PC-9 (cell line): ENCODE results near the gene RUNX1. TPM values are rescaled to one million over a fixed set of nuclear protein-coding genes. Genes with fewer than 3 reads are reported as not detected.

Source experiments
- BruUV-seq: library from RNA; stranded (reverse); fragments of 400-500 nt; replicated peaks from 2 replicates; lab custom pipeline; 2021; lab: Mats Ljungman, UMichigan
- CTCF ChIA-PET: fragments of 300-600 bp; sonication (Branson Sonifier 250); formaldehyde crosslinking; loops from one replicate; lab custom pipeline; 2022; ENCODE audit warnings: antibody characterized with exemption; lab: Charles Lee
- POLR2A ChIA-PET: fragments of 300-600 bp; sonication (Branson Sonifier 250); formaldehyde crosslinking; loops from one replicate; lab custom pipeline; 2022; ENCODE audit warnings: antibody characterized with exemption; ENCODE audit not compliant: unreplicated experiment; lab: Charles Lee
- DNase-seq, 2 experiments: peaks; one replicate each; pipeline versions ENCODE4 v3.0.0 to v3.0.0-alpha.2; 2015 to 2022; ENCODE audit warnings: mixed read lengths in 1 of 2
- H2AFZ ChIP-seq: fragments of 200-600 bp; sonication (generic); 2 replicates; pipeline ENCODE4 v1.8.1; 2017; ENCODE audit warnings: antibody characterized with exemption
- H3F3A ChIP-seq: fragments of 200-600 bp; sonication (generic); 2 replicates; pipeline ENCODE4 v1.8.1; 2017; ENCODE audit warnings: antibody characterized with exemption, mild to moderate bottlenecking, low read depth; ENCODE audit not compliant: insufficient read depth
- H3K27ac ChIP-seq: fragments of 200-600 bp; sonication (generic); 2 replicates; pipeline ENCODE4 v1.6.1; 2016; ENCODE audit warnings: mixed run types
- H3K27me3 ChIP-seq: fragments of 200-600 bp; sonication (generic); 2 replicates; pipeline ENCODE4 v1.6.1; 2016; ENCODE audit warnings: low read depth, mixed run types; ENCODE audit not compliant: insufficient read depth
- H3K36me3 ChIP-seq: fragments of 200-600 bp; sonication (generic); 2 replicates; pipeline ENCODE4 v1.6.1; 2016; ENCODE audit warnings: low read depth, mixed run types
- H3K4me1 ChIP-seq: fragments of 200-600 bp; sonication (generic); replicated peaks from 2 replicates; pipeline ENCODE4 v1.6.1; 2016; ENCODE audit warnings: mixed run types; ENCODE audit not compliant: insufficient read depth
- H3K4me2 ChIP-seq: fragments of 200-600 bp; sonication (generic); 2 replicates; pipeline ENCODE4 v1.6.1; 2017; ENCODE audit warnings: mixed run types
- H3K4me3 ChIP-seq: fragments of 200-600 bp; sonication (generic); 2 replicates; pipeline ENCODE4 v1.6.1; 2016; ENCODE audit warnings: mixed run types
- H3K79me2 ChIP-seq: fragments of 200-600 bp; sonication (generic); 2 replicates; pipeline ENCODE4 v1.6.1; 2017; ENCODE audit warnings: low read depth, mixed run types
- H3K9me2 ChIP-seq: fragments of 200-600 bp; sonication (generic); 2 replicates; pipeline ENCODE4 v1.8.1; 2017; ENCODE audit warnings: mild to moderate bottlenecking; ENCODE audit not compliant: insufficient read depth
- H3K9me3 ChIP-seq: fragments of 200-600 bp; sonication (generic); 2 replicates; pipeline ENCODE4 v1.8.1; 2016; ENCODE audit warnings: low read depth; ENCODE audit not compliant: insufficient read depth
- H4K20me1 ChIP-seq: fragments of 200-600 bp; sonication (generic); 2 replicates; pipeline ENCODE4 v1.8.1; 2017; ENCODE audit not compliant: insufficient read depth
- CTCF ChIP-seq: fragments of 200-600 bp; sonication (generic); conservative IDR thresholded peaks from 2 replicates; pipeline ENCODE4 v1.6.1; 2017; ENCODE audit warnings: mixed run types, antibody characterized with exemption, mild to moderate bottlenecking, moderate library complexity
- EZH2 ChIP-seq: fragments of 200-600 bp; sonication (generic); IDR thresholded peaks from 2 replicates; pipeline ENCODE4 v1.8.0; 2017; ENCODE audit warnings: antibody characterized with exemption, low read depth
- intact Hi-C: fragments of 100-400 bp; cut with micrococcal nuclease; formaldehyde crosslinking; loops from one replicate; pipeline ENCODE4 v1.10.0; 2022; ENCODE audit not compliant: unreplicated experiment
- total RNA-seq: library from RNA; stranded (reverse); gene quantifications from 2 replicates; pipeline ENCODE4 v1.2.3, GENCODE V29; 2021

RUNX1 gene
- total RNA-seq, 1 experiment from 2014 or later: 58.5 TPM

- H3K4me2 ChIP-seq: no peak overlapping the region
- H3K4me3 ChIP-seq: no peak overlapping the region
- TF ChIP-seq EZH2 (no peak), CTCF (no peak)
- H2AFZ ChIP-seq: no peak overlapping the region
- H4K20me1 ChIP-seq: peaks cover 6% of the 10 kb centered on the region; the same call in 1 of the 2 replicates
- POLR2A ChIA-PET: no interaction called here
- intact Hi-C loops: no loop called here
- no peak for DNase-seq
- H3K27me3 ChIP-seq: no peaks in the 10 kb centered on the region
- peaks cover 35% of the 10 kb centered on the region for H3K4me1 ChIP-seq
- peaks cover 51% of the 10 kb centered on the region for H3K79me2 ChIP-seq
- no TSS peak for BruUV-seq
- no peak overlapping the region for H3K27ac ChIP-seq
- no peaks in the 10 kb centered on the region for H3K9me3 ChIP-seq
- CTCF ChIA-PET: no interaction called here
- 0 out of 2 replicates have a peak, but pooled peaks cover 8% of the 10 kb centered on the region for H3K36me3 ChIP-seq
- no peaks in the 10 kb centered on the region for H3K9me2 ChIP-seq
- peaks cover 25% of the 10 kb centered on the region; the same call in 1 of the 2 replicates for H3F3A ChIP-seq
Observed at GRCh38 chr21:34914239-34914638, 134.9 kb downstream of the RUNX1 start.

DNA sequence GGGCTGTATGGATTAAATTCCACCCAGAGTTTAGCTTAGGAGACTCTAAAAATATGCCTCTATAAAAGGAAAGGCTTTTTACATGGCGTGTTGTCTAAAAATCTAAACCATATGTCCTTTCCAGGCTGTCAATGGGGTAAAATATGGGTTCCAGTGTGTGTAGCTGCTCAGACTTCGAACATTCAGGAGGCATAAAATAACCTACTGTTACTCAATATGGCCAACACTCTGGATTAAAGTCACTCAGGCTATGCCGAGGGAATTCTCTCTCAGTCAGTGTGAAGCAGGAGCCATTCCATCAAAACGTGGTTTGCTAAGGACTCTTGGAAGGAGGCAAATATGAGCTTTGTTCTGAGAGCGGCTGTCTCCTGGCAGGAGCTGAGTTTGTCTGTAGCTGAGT lies 135.3 kb downstream of the RUNX1 start:
- H3K4me1 ChIP-seq: peaks cover 40% of the 10 kb centered on the region
- H4K20me1 ChIP-seq: peaks cover 6% of the 10 kb centered on the region; the same call in 1 of the 2 replicates
- ChIA-PET CTCF (no interaction called here), POLR2A (no interaction called here)
- H3F3A ChIP-seq: peaks cover 29% of the 10 kb centered on the region; the same call in 1 of the 2 replicates
- H3K27ac ChIP-seq: no peak overlapping the region
- intact Hi-C loops: no loop called here
- H2AFZ ChIP-seq: no peak overlapping the region
- 0 out of 2 replicates have a peak, but pooled peaks cover 8% of the 10 kb centered on the region for H3K36me3 ChIP-seq
- H3K27me3 ChIP-seq: no peaks in the 10 kb centered on the region
- no peak overlapping the region for H3K4me2 ChIP-seq
- no TSS peak for BruUV-seq
- H3K9me2 ChIP-seq: no peaks in the 10 kb centered on the region
- TF ChIP-seq EZH2 (no peak), CTCF (no peak)
- DNase-seq: no peak
- H3K4me3 ChIP-seq: no peak overlapping the region
- peaks cover 48% of the 10 kb centered on the region for H3K79me2 ChIP-seq
- H3K9me3 ChIP-seq: no peaks in the 10 kb centered on the region

- Histone ChIP-seq H3K4me3 (no peak overlapping the region), H3K27me3 (no peaks in the 10 kb centered on the region), H3K79me2 (peaks cover 51% of the 10 kb centered on the region), H2AFZ (no peak overlapping the region), H3K9me2 (no peaks in the 10 kb centered on the region), H3K27ac (no peak overlapping the region), H3K4me2 (no peak overlapping the region), H3K4me1 (peaks cover 55% of the 10 kb centered on the region), H3K36me3 (0 out of 2 replicates have a peak, but pooled peaks cover 8% of the 10 kb centered on the region), H3K9me3 (no peaks in the 10 kb centered on the region), H4K20me1 (peaks cover 6% of the 10 kb centered on the region; the same call in 1 of the 2 replicates), H3F3A (peaks cover 43% of the 10 kb centered on the region)
- ChIA-PET CTCF (no interaction called here), POLR2A (interaction anchor here (0.7 kb wide), 1 partner anchor 11 kb away, joined by 5 read pairs; no protein-coding TSS in a partner anchor)
- DNase-seq: no peak
- intact Hi-C loops: no loop called here
- TF ChIP-seq CTCF (no peak), EZH2 (no peak)
- no TSS peak for BruUV-seq
Observed at GRCh38 chr21:34912022-34912945, 136.8 kb downstream of the RUNX1 start.
